ENCODE data around the gene HKDC1. TPM values are rescaled to one million over a fixed set of nuclear protein-coding genes. Genes with fewer than 3 reads are reported as not detected.

Gene HKDC1
- total RNA-seq, 2 experiments from 2014 or later, result 0.68 to 1.1 TPM

DNA sequence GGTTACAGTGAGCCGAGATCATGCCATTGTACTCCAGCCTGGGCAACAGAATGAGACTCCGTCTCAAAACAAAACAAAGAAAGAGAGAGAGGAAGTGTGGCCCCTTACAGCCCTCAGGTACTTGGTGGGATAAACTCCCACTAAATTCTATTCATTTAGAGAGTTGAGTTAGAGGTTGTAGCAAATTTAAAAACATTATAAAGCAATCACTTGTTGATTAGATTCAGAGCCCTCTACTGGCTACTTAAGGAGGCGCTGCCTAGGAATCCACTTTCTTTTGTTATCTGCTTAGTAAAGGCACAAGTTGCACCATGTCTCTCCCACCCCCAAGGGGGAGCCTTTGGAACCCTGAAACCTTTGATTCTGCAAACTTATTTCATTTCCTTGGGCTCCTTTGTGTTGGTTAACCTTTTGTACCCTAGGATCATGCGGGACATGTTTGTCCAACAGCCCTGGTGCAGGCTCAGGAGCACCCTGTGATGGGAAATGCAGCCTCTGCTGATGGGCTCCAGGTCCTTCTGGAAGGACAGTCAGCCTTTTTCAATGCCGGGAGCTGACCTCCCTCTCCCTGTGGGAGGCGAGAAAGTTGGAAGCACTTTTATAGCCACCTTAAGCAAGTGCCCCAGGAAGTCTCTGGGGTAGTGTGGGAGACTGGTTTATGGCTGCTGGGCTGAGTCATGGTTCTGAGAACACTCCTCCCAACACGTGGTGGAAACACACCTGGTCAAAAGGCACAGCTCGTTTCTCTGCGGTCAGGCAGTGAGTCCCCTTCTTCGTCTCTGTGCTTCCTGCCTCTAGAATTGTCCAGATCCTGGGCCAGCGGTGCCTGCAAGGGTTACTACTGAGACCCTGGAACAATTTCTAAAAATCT lies 2.3 kb downstream of the HKDC1 start:
- Mint-ChIP-seq H3K4me3 (peak overlapping the region; percentile 85), H3K9me3 (no peaks in the 10 kb centered on the region), H3K27ac (peak overlapping the region; percentile 88), H3K36me3 (no peaks in the 10 kb centered on the region), H3K4me1 (peaks cover 36% of the 10 kb centered on the region), H3K27me3 (peaks cover 6% of the 10 kb centered on the region)
- peak; percentile 69 for DNase-seq
- peak; percentile 90 for ATAC-seq (ENCODE audit: low read depth)
- POLR2A ChIA-PET, result interaction anchor here (0.7 to 1.2 kb wide), 3 partner anchors 10 to 42 kb away, joined by 3 to 5 read pairs (median 3); partner anchors contain the start of gene SUPV3L1

DNA sequence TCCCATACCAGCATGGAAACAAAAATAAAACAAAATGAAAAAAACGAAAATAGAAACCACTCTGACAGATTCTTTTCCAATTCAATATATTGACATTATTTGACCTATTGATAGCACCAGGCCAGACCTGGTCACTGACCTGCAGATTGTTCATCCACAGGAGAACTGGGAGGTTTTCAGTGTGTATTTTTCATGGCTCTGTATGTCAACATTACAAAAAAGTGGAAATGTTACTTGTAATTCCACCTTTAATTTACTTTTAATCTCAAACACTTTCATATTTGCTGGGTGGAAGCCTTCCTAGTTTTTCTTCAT lies 2.9 kb downstream of the HKDC1 start:
- POLR2A ChIA-PET, result interaction anchor here (0.7 to 1.2 kb wide), 3 partner anchors 10 to 43 kb away, joined by 3 to 5 read pairs (median 3); partner anchors contain the start of gene SUPV3L1
- ATAC-seq (ENCODE audit: low read depth), result no peak
- no peaks in the 10 kb centered on the region for H3K9me3 Mint-ChIP-seq
- no peak for DNase-seq
- H3K27ac Mint-ChIP-seq, result peak overlapping the region; percentile 88
- H3K4me3 Mint-ChIP-seq, result peak overlapping the region; percentile 85
- no peaks in the 10 kb centered on the region for H3K36me3 Mint-ChIP-seq
- peaks cover 6% of the 10 kb centered on the region for H3K27me3 Mint-ChIP-seq
- H3K4me1 Mint-ChIP-seq, result peaks cover 42% of the 10 kb centered on the region

DNA sequence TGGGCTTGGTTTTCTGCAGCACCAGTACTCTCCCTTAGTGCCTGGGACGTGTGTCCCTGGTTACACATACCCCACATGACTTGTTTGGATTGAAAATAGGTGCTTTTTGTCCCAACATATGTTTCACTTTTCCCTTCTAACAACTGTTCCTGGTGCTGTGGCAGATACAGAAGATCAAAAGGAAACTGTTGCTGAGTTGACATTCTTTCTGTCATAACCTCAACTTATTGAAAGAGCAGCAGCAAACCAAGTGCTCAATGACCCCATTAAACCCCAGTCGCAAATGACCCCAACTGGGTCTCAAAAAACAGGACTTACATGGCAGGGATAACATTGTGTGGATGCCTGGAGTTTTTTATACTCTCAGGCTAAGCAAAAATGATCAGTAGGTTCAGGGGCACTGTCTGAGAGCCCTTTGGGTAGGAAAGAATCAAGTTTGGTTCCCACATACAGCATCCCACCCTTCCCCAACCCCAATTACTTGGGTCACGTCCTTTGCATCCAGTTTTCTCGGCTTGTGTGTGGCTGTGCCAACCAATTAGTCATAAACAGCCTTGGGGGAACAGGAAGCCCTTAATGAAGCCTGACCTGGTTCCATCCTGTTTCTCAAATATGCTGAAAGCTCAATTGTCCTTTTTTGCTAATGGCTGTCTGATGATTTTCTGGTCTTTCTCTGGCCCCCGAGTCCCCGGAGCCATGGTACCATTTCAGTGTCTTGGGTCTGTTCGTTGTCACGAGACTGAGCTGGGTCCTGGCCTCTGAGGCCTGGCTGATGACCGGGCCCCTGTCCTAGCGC lies 4.9 kb downstream of the HKDC1 start:
- Mint-ChIP-seq H3K36me3 (no peaks in the 10 kb centered on the region), H3K4me3 (peak overlapping the region; percentile 52), H3K27me3 (peaks cover 2% of the 10 kb centered on the region), H3K9me3 (no peaks in the 10 kb centered on the region), H3K27ac (peak overlapping the region; percentile 81), H3K4me1 (peaks cover 61% of the 10 kb centered on the region)
- POLR2A ChIA-PET, result interaction anchor here (0.6 to 1.7 kb wide), 3 partner anchors 9 to 171 kb away, joined by 3 to 5 read pairs (median 4); no protein-coding TSS in a partner anchor
- ATAC-seq (ENCODE audit: low read depth), result no peak
- DNase-seq, result no peak

DNA sequence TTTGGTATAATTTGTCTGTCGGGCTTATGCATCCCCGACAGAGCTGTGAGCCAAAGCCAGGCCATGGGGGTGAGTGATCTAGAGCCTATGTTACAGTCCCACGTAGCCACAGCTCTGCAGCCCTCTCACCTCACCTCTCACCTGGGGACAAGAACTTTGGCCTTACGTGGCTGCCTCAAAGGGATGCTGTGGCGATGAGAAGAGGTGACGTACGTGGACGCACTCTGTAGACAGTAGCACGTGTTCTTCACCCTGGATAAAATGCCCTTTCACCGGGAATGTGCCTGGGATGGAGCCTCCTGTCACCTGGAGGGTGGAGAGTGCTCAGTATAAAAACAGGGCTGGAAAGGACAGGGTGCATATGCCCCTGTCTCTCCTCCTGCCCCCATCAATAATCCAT lies 5.5 kb downstream of the HKDC1 start:
- POLR2A ChIA-PET, result interaction anchor here (0.6 to 1.7 kb wide), 3 partner anchors 10 to 170 kb away, joined by 3 to 5 read pairs (median 4); no protein-coding TSS in a partner anchor
- H3K27ac Mint-ChIP-seq, result peak overlapping the region; percentile 59
- H3K36me3 Mint-ChIP-seq, result no peaks in the 10 kb centered on the region
- no peak for ATAC-seq (ENCODE audit: low read depth)
- peaks cover 2% of the 10 kb centered on the region for H3K27me3 Mint-ChIP-seq
- no peak overlapping the region for H3K4me3 Mint-ChIP-seq
- H3K9me3 Mint-ChIP-seq, result no peaks in the 10 kb centered on the region
- peaks cover 60% of the 10 kb centered on the region for H3K4me1 Mint-ChIP-seq
- DNase-seq, result no peak

DNA sequence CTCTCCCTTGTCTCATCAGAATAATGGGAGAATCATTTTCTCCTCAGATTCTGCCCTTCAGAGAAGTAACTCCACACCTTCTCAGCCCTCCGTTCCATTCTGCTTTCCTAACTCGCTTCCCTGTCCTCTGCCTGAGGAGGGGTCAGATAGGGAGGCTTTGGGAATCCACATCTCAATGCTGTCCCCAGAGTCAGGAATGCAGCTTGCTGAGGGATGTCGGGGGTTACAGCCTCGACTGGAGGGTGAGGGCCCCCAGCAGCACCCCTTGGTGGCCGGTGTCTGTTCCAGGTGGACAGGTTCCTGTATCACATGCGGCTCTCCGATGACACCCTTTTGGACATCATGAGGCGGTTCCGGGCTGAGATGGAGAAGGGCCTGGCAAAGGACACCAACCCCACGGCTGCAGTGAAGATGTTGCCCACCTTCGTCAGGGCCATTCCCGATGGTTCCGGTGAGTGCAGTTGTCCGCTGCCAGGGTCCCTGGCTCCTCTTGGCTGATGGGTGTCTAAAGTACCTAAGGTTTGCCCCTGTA lies 6.9 kb downstream of the HKDC1 start:
- H3K36me3 Mint-ChIP-seq, result no peaks in the 10 kb centered on the region
- H3K27me3 Mint-ChIP-seq, result peaks cover 2% of the 10 kb centered on the region
- no peaks in the 10 kb centered on the region for H3K9me3 Mint-ChIP-seq
- H3K27ac Mint-ChIP-seq, result no peak overlapping the region
- H3K4me3 Mint-ChIP-seq, result no peak overlapping the region
- H3K4me1 Mint-ChIP-seq, result peaks cover 57% of the 10 kb centered on the region
- no peak for DNase-seq
- POLR2A ChIA-PET, result interaction anchor here (1.7 kb wide), 1 partner anchor 102 kb away, joined by 3 read pairs; no protein-coding TSS in a partner anchor
- no peak for ATAC-seq (ENCODE audit: low read depth)

DNA sequence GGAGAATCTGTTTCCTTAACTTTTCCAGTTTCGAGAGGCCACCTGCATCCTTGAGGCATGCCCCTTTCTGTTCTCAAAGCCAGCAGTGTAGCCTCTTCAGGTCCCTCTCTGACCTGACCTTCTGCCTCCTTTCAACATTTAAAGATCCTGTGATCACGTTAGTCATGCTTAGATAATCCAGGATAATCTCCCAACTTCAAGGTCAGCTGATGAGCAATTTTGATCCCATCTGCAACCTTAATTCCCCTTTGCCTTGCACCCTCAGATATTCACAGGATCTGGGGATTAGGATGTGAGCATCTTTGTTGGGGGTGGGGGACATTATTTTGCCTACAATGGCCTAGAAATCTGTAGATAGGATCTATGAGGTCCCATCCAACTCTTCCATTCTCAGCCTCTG lies 8.0 kb downstream of the HKDC1 start:
- Mint-ChIP-seq H3K27ac (peak overlapping the region; percentile 97), H3K4me3 (peak overlapping the region; percentile 85), H3K9me3 (no peaks in the 10 kb centered on the region), H3K36me3 (peaks cover 3% of the 10 kb centered on the region), H3K4me1 (peaks cover 57% of the 10 kb centered on the region), H3K27me3 (peaks cover 2% of the 10 kb centered on the region)
- DNase-seq, result no peak
- no peak for ATAC-seq (ENCODE audit: low read depth)
- POLR2A ChIA-PET, result interaction anchor here (0.6 to 2.2 kb wide), 4 partner anchors 13 to 28 kb away, joined by 3 to 15 read pairs (median 8); no protein-coding TSS in a partner anchor

DNA sequence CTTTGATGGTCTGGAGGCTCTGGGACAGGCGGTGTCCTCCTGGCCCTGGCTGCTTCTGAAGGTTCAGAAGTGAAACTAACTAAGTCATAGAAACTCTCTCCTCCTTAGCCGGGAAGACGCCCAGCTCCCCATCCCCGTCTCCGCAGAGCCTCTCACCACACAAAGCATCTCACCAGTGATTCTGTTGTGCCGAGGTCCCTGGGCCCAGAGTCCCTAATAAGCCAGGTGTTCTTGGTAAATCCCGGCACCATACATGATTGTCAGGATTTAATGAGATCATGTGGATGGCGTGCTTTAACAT lies 9.4 kb downstream of the HKDC1 start:
- H3K9me3 Mint-ChIP-seq, result no peaks in the 10 kb centered on the region
- peaks cover 3% of the 10 kb centered on the region for H3K36me3 Mint-ChIP-seq
- peak overlapping the region; percentile 85 for H3K4me3 Mint-ChIP-seq
- H3K27ac Mint-ChIP-seq, result peak overlapping the region; percentile 97
- H3K4me1 Mint-ChIP-seq, result peaks cover 59% of the 10 kb centered on the region
- POLR2A ChIA-PET, result interaction anchor here (0.5 to 2.2 kb wide), 10 partner anchors 14 to 274 kb away, joined by 3 to 15 read pairs (median 4); partner anchors contain the start of gene DDX21
- ATAC-seq (ENCODE audit: low read depth) (no peak), DNase-seq (no peak)
- H3K27me3 Mint-ChIP-seq, result peaks cover 2% of the 10 kb centered on the region

DNA sequence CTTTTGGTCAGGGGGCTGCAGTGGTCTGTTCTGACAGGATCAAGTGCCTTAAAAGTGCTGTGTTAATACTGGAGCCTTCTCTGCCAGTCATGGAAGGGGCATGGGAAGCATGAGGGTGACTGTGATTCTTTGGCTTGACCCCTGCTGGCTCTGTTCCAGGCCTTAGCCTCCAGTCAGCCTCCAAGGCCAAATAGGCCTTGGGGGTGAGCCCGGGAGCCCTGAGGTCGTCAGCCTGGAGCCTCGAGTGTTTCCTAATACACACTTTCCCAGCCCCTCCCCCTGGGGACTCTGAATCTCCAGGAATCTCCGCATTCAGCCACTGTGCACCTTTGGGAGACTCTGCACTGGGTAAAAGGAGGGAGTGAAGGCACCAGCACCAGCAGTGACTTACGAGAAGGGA lies 10.0 kb downstream of the HKDC1 start:
- Mint-ChIP-seq H3K9me3 (no peaks in the 10 kb centered on the region), H3K27me3 (peaks cover 2% of the 10 kb centered on the region), H3K36me3 (peaks cover 3% of the 10 kb centered on the region), H3K27ac (peak overlapping the region; percentile 97), H3K4me3 (no peak overlapping the region), H3K4me1 (peaks cover 54% of the 10 kb centered on the region)
- no peak for DNase-seq
- ATAC-seq (ENCODE audit: low read depth), result no peak
- POLR2A ChIA-PET, result interaction anchor here (1.5 to 2.2 kb wide), 3 partner anchors 15 to 178 kb away, joined by 4 to 12 read pairs (median 7); no protein-coding TSS in a partner anchor

DNA sequence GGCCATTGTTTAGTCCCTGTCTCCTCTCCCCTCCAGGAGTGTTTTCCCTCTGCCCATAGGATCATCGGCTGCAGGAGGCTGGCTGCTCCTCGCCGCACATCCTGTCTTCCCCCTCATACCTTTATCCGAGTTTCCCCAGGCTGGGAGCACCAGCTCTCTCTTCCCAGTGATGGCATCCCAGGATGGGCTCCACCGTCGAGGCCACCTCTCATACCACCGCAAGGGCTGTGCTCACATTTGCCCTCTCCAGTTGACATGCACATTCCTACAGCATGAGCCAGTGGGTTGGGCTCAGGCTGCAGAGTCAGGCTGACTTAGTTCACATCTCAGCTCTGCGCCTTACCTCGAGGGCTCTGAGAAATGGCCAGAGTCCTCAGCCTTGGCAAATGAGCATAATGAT lies 12.1 kb downstream of the HKDC1 start:
- ATAC-seq (ENCODE audit: low read depth) (no peak), DNase-seq (no peak)
- H3K9me3 Mint-ChIP-seq, result no peaks in the 10 kb centered on the region
- peak overlapping the region; percentile 28 for H3K27ac Mint-ChIP-seq
- H3K27me3 Mint-ChIP-seq, result peaks cover 2% of the 10 kb centered on the region
- peak overlapping the region; percentile 74 for H3K4me3 Mint-ChIP-seq
- peaks cover 3% of the 10 kb centered on the region for H3K36me3 Mint-ChIP-seq
- POLR2A ChIA-PET, result interaction anchor here (1.2 kb wide), 1 partner anchor 52 kb away, joined by 3 read pairs; the partner anchor contains the start of gene SUPV3L1
- peaks cover 46% of the 10 kb centered on the region for H3K4me1 Mint-ChIP-seq

DNA sequence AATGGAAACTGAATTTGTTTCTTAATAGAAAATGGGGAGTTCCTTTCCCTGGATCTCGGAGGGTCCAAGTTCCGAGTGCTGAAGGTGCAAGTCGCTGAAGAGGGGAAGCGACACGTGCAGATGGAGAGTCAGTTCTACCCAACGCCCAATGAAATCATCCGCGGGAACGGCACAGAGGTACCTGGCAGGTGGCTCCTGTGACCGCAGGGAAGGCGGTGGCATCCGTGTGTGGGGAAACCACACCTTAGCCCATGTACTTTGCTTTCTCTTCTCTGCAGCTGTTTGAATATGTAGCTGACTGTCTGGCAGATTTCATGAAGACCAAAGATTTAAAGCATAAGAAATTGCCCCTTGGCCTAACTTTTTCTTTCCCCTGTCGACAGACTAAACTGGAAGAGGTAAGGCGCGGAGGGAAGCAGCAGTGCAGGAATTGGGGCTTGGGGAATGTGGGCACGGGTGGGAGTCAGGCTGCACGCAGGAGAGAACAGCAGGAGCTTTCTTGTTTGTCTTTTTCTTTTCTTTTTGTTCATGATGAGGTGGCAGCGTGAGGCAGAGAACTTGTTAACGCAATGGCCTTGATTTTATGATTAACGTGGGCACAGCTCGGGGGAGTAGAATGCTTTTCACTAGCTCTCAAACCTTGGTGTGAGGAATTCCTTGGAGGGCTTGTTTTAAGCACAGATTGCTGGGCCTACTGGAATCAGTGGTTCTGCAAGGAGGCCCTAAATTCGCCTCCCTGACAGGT lies 12.8 kb downstream of the HKDC1 start:
- H3K36me3 Mint-ChIP-seq, result peaks cover 3% of the 10 kb centered on the region
- H3K27ac Mint-ChIP-seq, result peak overlapping the region; percentile 70
- no peak for ATAC-seq (ENCODE audit: low read depth)
- DNase-seq, result no peak
- peak overlapping the region; percentile 74 for H3K4me3 Mint-ChIP-seq
- no peaks in the 10 kb centered on the region for H3K9me3 Mint-ChIP-seq
- H3K4me1 Mint-ChIP-seq, result peaks cover 42% of the 10 kb centered on the region
- POLR2A ChIA-PET, result interaction anchor here (0.7 to 1.2 kb wide), 4 partner anchors 10 to 175 kb away, joined by 3 read pairs; partner anchors contain the start of gene SUPV3L1
- H3K27me3 Mint-ChIP-seq, result peaks cover 2% of the 10 kb centered on the region

DNA sequence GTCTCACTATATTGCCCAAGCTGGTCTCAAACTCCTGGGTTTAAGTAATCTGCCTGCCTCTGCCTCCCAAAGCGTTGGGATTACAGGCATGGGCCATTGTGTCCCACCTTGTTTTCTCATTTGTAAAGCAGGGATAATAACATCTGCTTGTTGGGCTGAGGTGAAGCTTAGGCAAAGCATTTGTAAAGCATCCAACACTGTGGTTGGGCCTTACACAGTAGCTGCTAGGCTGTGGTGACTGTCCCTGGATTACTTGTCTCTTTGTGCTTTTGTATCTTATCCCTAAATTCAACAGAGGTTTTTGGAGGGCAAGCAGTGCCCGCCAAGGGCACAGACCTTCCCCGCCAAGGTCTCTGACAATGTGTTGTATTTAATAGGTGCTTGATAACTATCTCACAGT lies 14.3 kb downstream of the HKDC1 start:
- H3K9me3 Mint-ChIP-seq, result no peaks in the 10 kb centered on the region
- POLR2A ChIA-PET, result no interaction called here

DNA sequence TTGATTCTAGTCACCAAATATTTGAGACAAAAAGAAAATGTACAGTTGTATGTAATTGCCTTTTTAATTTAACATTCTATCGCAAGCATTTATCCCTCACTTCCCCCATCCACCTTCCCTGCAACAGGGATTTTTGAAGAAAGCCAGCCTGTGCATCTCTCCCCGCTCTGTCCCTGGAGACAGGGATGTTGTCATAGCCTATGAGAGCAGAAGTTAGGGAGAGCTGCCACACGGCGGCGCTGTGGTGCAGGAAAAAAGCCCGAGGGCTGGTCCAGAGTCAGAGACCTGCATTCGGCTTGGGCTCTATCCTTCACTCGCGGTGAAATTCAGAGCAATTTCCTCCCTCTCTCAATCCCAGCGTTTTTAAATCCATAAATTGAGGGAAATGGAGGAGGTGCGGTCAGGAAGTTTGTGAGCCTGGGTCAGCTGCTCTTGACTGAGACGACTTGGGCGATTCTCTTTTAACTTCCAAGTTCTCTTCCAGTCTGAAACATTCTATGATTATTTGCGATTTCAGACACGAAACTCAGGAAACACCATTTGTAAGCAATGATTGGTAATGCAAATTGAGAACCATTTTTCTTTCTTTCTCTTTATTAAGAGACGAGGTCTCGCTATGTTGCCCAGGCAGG lies 17.5 kb downstream of the HKDC1 start:
- ATAC-seq (ENCODE audit: low read depth) (peak; percentile 99), DNase-seq (peak; percentile 93)
- Mint-ChIP-seq H3K27me3 (no peaks in the 10 kb centered on the region), H3K36me3 (no peaks in the 10 kb centered on the region), H3K27ac (peak overlapping the region; percentile 5), H3K4me3 (no peak overlapping the region), H3K9me3 (no peaks in the 10 kb centered on the region), H3K4me1 (peaks cover 24% of the 10 kb centered on the region)
- POLR2A ChIA-PET, result no interaction called here

More for the DNA sequence above, 14.3 kb downstream of the HKDC1 start:
- peaks cover 2% of the 10 kb centered on the region for H3K27me3 Mint-ChIP-seq
- no peak overlapping the region for H3K4me3 Mint-ChIP-seq
- H3K4me1 Mint-ChIP-seq, result peaks cover 31% of the 10 kb centered on the region
- DNase-seq, result no peak
- ATAC-seq (ENCODE audit: low read depth), result no peak
- no peak overlapping the region for H3K27ac Mint-ChIP-seq
- H3K36me3 Mint-ChIP-seq, result peaks cover 3% of the 10 kb centered on the region

Data from activated naive CD8-positive, alpha-beta T cell treated with anti-CD3 and anti-CD28 coated beads, Interleukin-2, amount 10 ng/mL, durations not matched to agents 7 days and 5 days (primary cell).